C4-2B (cell line): ENCODE results near the gene PSMD14.

Experiments
- CTCF ChIP-seq: fragments of 450-650 bp; conservative IDR thresholded peaks from 2 replicates; pipeline ENCODE4 v1.5.1; 2017; ENCODE audit warnings: mild to moderate bottlenecking
- ZFX ChIP-seq: fragments of 450-650 bp; IDR thresholded peaks from 2 replicates; pipeline ENCODE4 v1.6.1; 2017

GRCh38 chr2:161382747-161383146 lies 74.5 kb downstream of the PSMD14 start:
- TF ChIP-seq CTCF (no peak), ZFX (no peak)
